ENCODE data around the gene DNMBP. TPM values are rescaled to one million over a fixed set of nuclear protein-coding genes. Genes with fewer than 3 reads are reported as not detected.

DNMBP gene, protein sequence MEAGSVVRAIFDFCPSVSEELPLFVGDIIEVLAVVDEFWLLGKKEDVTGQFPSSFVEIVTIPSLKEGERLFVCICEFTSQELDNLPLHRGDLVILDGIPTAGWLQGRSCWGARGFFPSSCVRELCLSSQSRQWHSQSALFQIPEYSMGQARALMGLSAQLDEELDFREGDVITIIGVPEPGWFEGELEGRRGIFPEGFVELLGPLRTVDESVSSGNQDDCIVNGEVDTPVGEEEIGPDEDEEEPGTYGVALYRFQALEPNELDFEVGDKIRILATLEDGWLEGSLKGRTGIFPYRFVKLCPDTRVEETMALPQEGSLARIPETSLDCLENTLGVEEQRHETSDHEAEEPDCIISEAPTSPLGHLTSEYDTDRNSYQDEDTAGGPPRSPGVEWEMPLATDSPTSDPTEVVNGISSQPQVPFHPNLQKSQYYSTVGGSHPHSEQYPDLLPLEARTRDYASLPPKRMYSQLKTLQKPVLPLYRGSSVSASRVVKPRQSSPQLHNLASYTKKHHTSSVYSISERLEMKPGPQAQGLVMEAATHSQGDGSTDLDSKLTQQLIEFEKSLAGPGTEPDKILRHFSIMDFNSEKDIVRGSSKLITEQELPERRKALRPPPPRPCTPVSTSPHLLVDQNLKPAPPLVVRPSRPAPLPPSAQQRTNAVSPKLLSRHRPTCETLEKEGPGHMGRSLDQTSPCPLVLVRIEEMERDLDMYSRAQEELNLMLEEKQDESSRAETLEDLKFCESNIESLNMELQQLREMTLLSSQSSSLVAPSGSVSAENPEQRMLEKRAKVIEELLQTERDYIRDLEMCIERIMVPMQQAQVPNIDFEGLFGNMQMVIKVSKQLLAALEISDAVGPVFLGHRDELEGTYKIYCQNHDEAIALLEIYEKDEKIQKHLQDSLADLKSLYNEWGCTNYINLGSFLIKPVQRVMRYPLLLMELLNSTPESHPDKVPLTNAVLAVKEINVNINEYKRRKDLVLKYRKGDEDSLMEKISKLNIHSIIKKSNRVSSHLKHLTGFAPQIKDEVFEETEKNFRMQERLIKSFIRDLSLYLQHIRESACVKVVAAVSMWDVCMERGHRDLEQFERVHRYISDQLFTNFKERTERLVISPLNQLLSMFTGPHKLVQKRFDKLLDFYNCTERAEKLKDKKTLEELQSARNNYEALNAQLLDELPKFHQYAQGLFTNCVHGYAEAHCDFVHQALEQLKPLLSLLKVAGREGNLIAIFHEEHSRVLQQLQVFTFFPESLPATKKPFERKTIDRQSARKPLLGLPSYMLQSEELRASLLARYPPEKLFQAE (N-terminal part only)
- 22.6 and 30.2 TPM in 2 replicates for total RNA-seq

DNA sequence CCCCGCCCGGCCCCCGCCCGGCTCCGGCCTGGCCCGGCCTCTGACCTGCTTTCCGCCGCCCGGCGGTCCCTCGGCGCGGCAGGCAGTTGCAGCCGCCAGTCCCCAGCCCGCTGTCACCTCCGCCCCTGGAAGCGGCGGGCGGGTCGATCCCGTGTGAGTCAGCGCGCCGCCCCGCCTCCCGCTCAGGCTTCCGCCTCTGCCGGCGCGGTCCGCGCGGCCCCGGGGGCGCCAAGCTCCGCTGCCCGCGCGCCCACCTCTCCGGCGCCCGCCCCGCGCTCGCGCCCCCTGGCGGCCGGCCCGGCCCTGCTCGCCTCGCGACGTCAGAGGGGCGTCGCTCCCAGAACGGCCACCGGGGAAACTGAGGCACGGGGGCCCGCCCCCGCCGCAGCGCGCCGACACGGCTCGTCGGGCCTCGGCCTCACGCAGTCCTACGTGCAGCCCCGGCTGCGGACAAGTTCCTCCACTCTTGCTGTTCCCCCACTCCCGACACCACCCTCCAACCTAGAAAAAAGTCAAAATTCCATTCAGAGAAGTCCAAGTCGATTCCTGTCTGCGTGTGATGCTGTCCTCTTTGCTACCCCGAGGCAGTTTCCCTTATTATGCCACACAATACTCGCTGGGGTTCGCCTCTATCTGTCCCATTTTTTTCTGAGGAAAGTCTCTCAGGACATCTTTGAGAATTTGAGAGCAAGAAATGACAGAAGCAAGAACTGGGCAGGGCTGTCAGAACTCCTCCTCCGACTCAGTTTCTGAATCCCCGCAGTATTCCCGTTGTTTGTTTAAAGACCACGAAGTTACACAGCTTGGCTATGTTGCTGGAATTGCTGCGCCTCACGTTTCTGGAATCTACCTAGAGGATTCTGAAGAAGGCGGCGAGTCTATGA lies at the start of gene DNMBP:
Gene DNMBP (minus strand): TSS at position 155 of the 884 bp plus-strand sequence. CDS start 37,823 bp downstream, outside the sequence.

Other genes starting within 250 kb of the DNMBP start
- 2.5 and 3.9 TPM in 2 replicates for gene ABCC2, start 227.3 kb downstream of the DNMBP start, total RNA-seq
- not detected in 2 replicates for gene CPN1, start 71.9 kb upstream of the DNMBP start, total RNA-seq
- 17.7 and 19.6 TPM in 2 replicates for gene ERLIN1, start 176.1 kb upstream of the DNMBP start, total RNA-seq
- 11.8 and 14.1 TPM in 2 replicates for gene CHUK, start 219.6 kb upstream of the DNMBP start, total RNA-seq